Trophoblast cell (in vitro differentiated cells and primary cell): ENCODE results near the gene SMYD3.

Experiments used
- DNase-seq, 2 donors: peaks; one replicate each; pipeline ENCODE4 v3.0.0-alpha.2; 2016
- H2AFZ ChIP-seq: 2 replicates; pipeline ENCODE4 v1.6.1; 2013; ENCODE audit warnings: low read length, moderate library complexity, mild to moderate bottlenecking; ENCODE audit not compliant: insufficient read depth, poor library complexity
- H2AK5ac ChIP-seq: 2 replicates; pipeline ENCODE4 v1.6.1; 2013; ENCODE audit warnings: mild to moderate bottlenecking, low read length
- H2BK120ac ChIP-seq: 2 replicates; pipeline ENCODE4 v1.6.1; 2013; ENCODE audit warnings: low read length, mild to moderate bottlenecking, moderate library complexity; ENCODE audit not compliant: insufficient read depth, poor library complexity
- H2BK12ac ChIP-seq: 2 replicates; pipeline ENCODE4 v1.6.1; 2013; ENCODE audit warnings: mild to moderate bottlenecking, low read length, moderate library complexity
- H2BK5ac ChIP-seq: 2 replicates; pipeline ENCODE4 v1.6.1; 2013; ENCODE audit warnings: low read length, low read depth, moderate library complexity, mild to moderate bottlenecking; ENCODE audit not compliant: poor library complexity
- H3K14ac ChIP-seq: 2 replicates; pipeline ENCODE4 v1.6.1; 2013; ENCODE audit warnings: mild to moderate bottlenecking, low read length
- H3K18ac ChIP-seq: 2 replicates; pipeline ENCODE4 v1.6.1; 2013; ENCODE audit warnings: mild to moderate bottlenecking, low read length
- H3K23ac ChIP-seq: 2 replicates; pipeline ENCODE4 v1.6.1; 2013; ENCODE audit warnings: low read length
- H3K27ac ChIP-seq: 2 replicates; pipeline ENCODE4 v1.5.1; 2013; ENCODE audit warnings: low read depth, mild to moderate bottlenecking, inconsistent platforms, low read length, moderate library complexity
- H3K27me3 ChIP-seq: 2 replicates; pipeline ENCODE4 v1.6.1; 2013; ENCODE audit warnings: inconsistent platforms, mild to moderate bottlenecking, low read length, moderate library complexity; ENCODE audit not compliant: insufficient read depth
- H3K36me3 ChIP-seq, 2 experiments: 1 replicate in 1 of 2; 2 replicates in 1 of 2; pipeline ENCODE4 v1.6.1; 2013; ENCODE audit warnings: low read length in 2 of 2, mild to moderate bottlenecking in 2 of 2, moderate library complexity in 1 of 2; ENCODE audit not compliant: insufficient read depth in 2 of 2, control insufficient read depth in 1 of 2
- H3K4ac ChIP-seq: 2 replicates; pipeline ENCODE4 v1.6.1; 2013; ENCODE audit warnings: low read depth, mild to moderate bottlenecking, low read length, moderate library complexity
- H3K4me1 ChIP-seq, 2 experiments: 1 replicate in 1 of 2; 2 replicates in 1 of 2; pipeline ENCODE4 v1.6.1; 2013; ENCODE audit warnings: low read length in 2 of 2, mild to moderate bottlenecking in 2 of 2, moderate library complexity in 1 of 2; ENCODE audit not compliant: insufficient read depth in 2 of 2, control insufficient read depth in 1 of 2
- H3K4me2 ChIP-seq: 2 replicates; pipeline ENCODE4 v1.6.1; 2013; ENCODE audit warnings: inconsistent platforms, mild to moderate bottlenecking, low read length, moderate library complexity
- H3K4me3 ChIP-seq: 2 replicates; pipeline ENCODE4 v1.5.1; 2013; ENCODE audit warnings: mild to moderate bottlenecking, low read depth, low read length, inconsistent platforms
- H3K79me1 ChIP-seq: one replicate; pipeline ENCODE4 v1.6.1; 2013; ENCODE audit warnings: low read length
- H3K79me2 ChIP-seq: 2 replicates; pipeline ENCODE4 v1.6.1; 2013; ENCODE audit warnings: low read length, mild to moderate bottlenecking; ENCODE audit not compliant: control insufficient read depth, insufficient read depth, poor library complexity
- H3K9ac ChIP-seq: 2 replicates; pipeline ENCODE4 v1.6.1; 2013; ENCODE audit warnings: mild to moderate bottlenecking, low read length
- H3K9me3 ChIP-seq: 2 replicates; pipeline ENCODE4 v1.6.1; 2013; ENCODE audit warnings: low read depth, mild to moderate bottlenecking, control low read depth, inconsistent platforms, low read length; ENCODE audit not compliant: insufficient read depth
- H4K12ac ChIP-seq: 2 replicates; pipeline ENCODE4 v1.6.1; 2013; ENCODE audit warnings: low read depth, mild to moderate bottlenecking, low read length, moderate library complexity
- H4K8ac ChIP-seq: 2 replicates; pipeline ENCODE4 v1.6.1; 2013; ENCODE audit warnings: low read depth, mild to moderate bottlenecking, low read length, moderate library complexity
- H4K91ac ChIP-seq: one replicate; pipeline ENCODE4 v1.6.1; 2013; ENCODE audit warnings: low read depth, mild to moderate bottlenecking, low read length, moderate library complexity
- WGBS: extraction: QIAGEN DNeasy Blood & Tissue Kit; methylation state at CpG from one replicate; pipeline ENCODE4 v1.1.7; 2013; ENCODE audit warnings: missing lambda C conversion rate; ENCODE audit not compliant: insufficient read length, insufficient coverage; ENCODE audit errors: extremely low coverage; 5-methylcytosine and 5-hydroxymethylcytosine counted together

SMYD3 gene

GRCh38 chr1:245842106-245842505 is 665.0 kb downstream of the SMYD3 start:
- H4K8ac ChIP-seq = no peak overlapping the region
- no peak overlapping the region for H3K4me3 ChIP-seq
- WGBS = no CpG with 5 or more reads among the region's 8 CpGs
- no peak overlapping the region for H3K9ac ChIP-seq
- no peak overlapping the region for H3K14ac ChIP-seq
- no peak overlapping the region for H2BK120ac ChIP-seq
- H3K79me2 ChIP-seq = no peaks in the 10 kb centered on the region
- H3K18ac ChIP-seq = no peak overlapping the region
- no peaks in the 10 kb centered on the region for H3K36me3 ChIP-seq
- H4K12ac ChIP-seq = no peak overlapping the region
- no peak overlapping the region for H2AFZ ChIP-seq
- no peak overlapping the region for H4K91ac ChIP-seq
- H3K23ac ChIP-seq = no peak overlapping the region
- H2AK5ac ChIP-seq = no peak overlapping the region
- H3K27me3 ChIP-seq = no peaks in the 10 kb centered on the region
- H3K4ac ChIP-seq = no peak overlapping the region
- peaks cover 6 to 8% of the 10 kb centered on the region in 2 experiments for H3K4me1 ChIP-seq
- no peak overlapping the region for H3K27ac ChIP-seq
- no peaks in the 10 kb centered on the region for H3K9me3 ChIP-seq
- no peak overlapping the region for H2BK12ac ChIP-seq
- H2BK5ac ChIP-seq = no peak overlapping the region
- no peak for DNase-seq
- H3K4me2 ChIP-seq = no peak overlapping the region
- peaks cover 6% of the 10 kb centered on the region for H3K79me1 ChIP-seq

- Histone ChIP-seq H3K23ac (no peak overlapping the region), H3K14ac (no peak overlapping the region), H3K4me1 (peaks cover 12 to 14% of the 10 kb centered on the region in 2 experiments), H2BK120ac (no peak overlapping the region), H3K4ac (no peak overlapping the region), H3K79me2 (no peaks in the 10 kb centered on the region), H4K12ac (no peak overlapping the region), H2BK5ac (no peak overlapping the region), H3K4me3 (no peak overlapping the region), H3K4me2 (no peak overlapping the region), H3K18ac (no peak overlapping the region), H3K27ac (no peak overlapping the region), H2AFZ (no peak overlapping the region), H4K8ac (no peak overlapping the region), H3K79me1 (peaks cover 13% of the 10 kb centered on the region), H3K27me3 (no peaks in the 10 kb centered on the region), H3K9ac (no peak overlapping the region), H2AK5ac (no peak overlapping the region), H4K91ac (no peak overlapping the region), H3K9me3 (no peaks in the 10 kb centered on the region), H2BK12ac (no peak overlapping the region), H3K36me3 (no peaks in the 10 kb centered on the region)
- DNase-seq = no peak
- no CpG with 5 or more reads among the region's 2 CpGs for WGBS
These were observed 666.1 kb downstream of the SMYD3 start for GRCh38 chr1:245840971-245841370.

GRCh38 chr1:245837718-245838117 is 669.4 kb downstream of the SMYD3 start:
- no peak overlapping the region for H3K4me2 ChIP-seq
- no peak overlapping the region for H4K12ac ChIP-seq
- no peaks in the 10 kb centered on the region for H3K27me3 ChIP-seq
- H2BK120ac ChIP-seq = no peak overlapping the region
- H3K9ac ChIP-seq = no peak overlapping the region
- H3K14ac ChIP-seq = no peak overlapping the region
- no peaks in the 10 kb centered on the region for H3K79me2 ChIP-seq
- H4K91ac ChIP-seq = no peak overlapping the region
- no peak overlapping the region for H3K23ac ChIP-seq
- H2AFZ ChIP-seq = no peak overlapping the region
- no peak overlapping the region for H2BK5ac ChIP-seq
- H3K4ac ChIP-seq = no peak overlapping the region
- no peaks in the 10 kb centered on the region for H3K36me3 ChIP-seq
- H2BK12ac ChIP-seq = no peak overlapping the region
- no peak overlapping the region for H4K8ac ChIP-seq
- peaks cover 13% of the 10 kb centered on the region for H3K79me1 ChIP-seq
- H2AK5ac ChIP-seq = no peak overlapping the region
- no peak overlapping the region for H3K4me3 ChIP-seq
- WGBS = no CpG with 5 or more reads among the region's 5 CpGs
- H3K27ac ChIP-seq = peak overlapping the region; percentile 56
- peaks cover 15 to 21% of the 10 kb centered on the region in 2 experiments for H3K4me1 ChIP-seq
- H3K9me3 ChIP-seq = no peaks in the 10 kb centered on the region
- H3K18ac ChIP-seq = no peak overlapping the region
- peak in 1 of 2 donors; percentile 16 for DNase-seq

GRCh38 chr1:245835386-245835785 is 671.7 kb downstream of the SMYD3 start:
- no peak for DNase-seq
- no peak overlapping the region for H3K27ac ChIP-seq

More at GRCh38 chr1:245835386-245835785, 671.7 kb downstream of the SMYD3 start:
- Histone ChIP-seq H2BK5ac (no peak overlapping the region), H3K79me1 (peaks cover 13% of the 10 kb centered on the region), H3K9ac (no peak overlapping the region), H3K36me3 (no peaks in the 10 kb centered on the region), H4K91ac (peak overlapping the region; percentile 61), H3K27me3 (no peaks in the 10 kb centered on the region), H2AK5ac (no peak overlapping the region), H4K12ac (no peak overlapping the region), H3K23ac (no peak overlapping the region), H3K79me2 (no peaks in the 10 kb centered on the region), H3K14ac (no peak overlapping the region), H2BK120ac (no peak overlapping the region), H3K18ac (no peak overlapping the region), H3K9me3 (no peaks in the 10 kb centered on the region), H4K8ac (peak overlapping the region; percentile 11), H3K4me2 (no peak overlapping the region), H2AFZ (no peak overlapping the region), H2BK12ac (no peak overlapping the region), H3K4me1 (peaks cover 15 to 21% of the 10 kb centered on the region in 2 experiments), H3K4me3 (no peak overlapping the region), H3K4ac (no peak overlapping the region)
- WGBS = no CpG with 5 or more reads among the region's 6 CpGs
